Upper lobe of right lung (tissue), 1 donor: ENCODE results near the gene NPB. TPM values are rescaled to one million over a fixed set of nuclear protein-coding genes. Genes with fewer than 3 reads are reported as not detected.

ENCODE experiments used
- ATAC-seq: fragments of 200-7000 bp; cut with Tn5 transposase; one replicate; pipeline ENCODE4 v1.9.1; 2020; ENCODE audit warnings: mild to moderate bottlenecking, moderate library complexity
- DNase-seq: peaks from one replicate; pipeline ENCODE4 v3.0.0-alpha.2; 2020
- H3K27ac ChIP-seq: fragments of 200-600 bp; one replicate; pipeline ENCODE4 v1.8.0; 2022
- H3K27me3 ChIP-seq: fragments of 200-600 bp; one replicate; pipeline ENCODE4 v1.8.0; 2022; ENCODE audit warnings: mild to moderate bottlenecking
- H3K36me3 ChIP-seq: fragments of 200-600 bp; one replicate; pipeline ENCODE4 v1.8.0; 2022
- H3K4me1 ChIP-seq: fragments of 200-600 bp; one replicate; pipeline ENCODE4 v1.8.0; 2022
- H3K4me3 ChIP-seq: fragments of 200-600 bp; one replicate; pipeline ENCODE4 v1.8.0; 2022; ENCODE audit warnings: mild to moderate bottlenecking
- H3K9me3 ChIP-seq: fragments of 200-600 bp; one replicate; pipeline ENCODE4 v1.8.0; 2022
- intact Hi-C: fragments of 100-400 bp; cut with DNase I; formaldehyde crosslinking; loops from one replicate; pipeline ENCODE4 v1.11.0; 2022
- total RNA-seq: library from RNA; stranded (reverse); fragmentation: NEBNext Ultra II Directional; extraction: Animal tissue kit (Norgen Biotek cat#: 25700); gene quantifications from one replicate; pipeline ENCODE4 v1.2.1, GENCODE V29; 2021
- TF ChIP-seq, protein P1 (sequence below): fragments of 200-600 bp; IDR thresholded peaks from one replicate; pipeline ENCODE4 v1.8.0; 2022; ENCODE audit warnings: antibody characterized with exemption
- donor health status: DM: no; HTN: yes; CAD: no; lungs with severe emphysema.

The NPB gene
- total RNA-seq, 1 donor from 2014 or later = 0.55 TPM

DNA sequence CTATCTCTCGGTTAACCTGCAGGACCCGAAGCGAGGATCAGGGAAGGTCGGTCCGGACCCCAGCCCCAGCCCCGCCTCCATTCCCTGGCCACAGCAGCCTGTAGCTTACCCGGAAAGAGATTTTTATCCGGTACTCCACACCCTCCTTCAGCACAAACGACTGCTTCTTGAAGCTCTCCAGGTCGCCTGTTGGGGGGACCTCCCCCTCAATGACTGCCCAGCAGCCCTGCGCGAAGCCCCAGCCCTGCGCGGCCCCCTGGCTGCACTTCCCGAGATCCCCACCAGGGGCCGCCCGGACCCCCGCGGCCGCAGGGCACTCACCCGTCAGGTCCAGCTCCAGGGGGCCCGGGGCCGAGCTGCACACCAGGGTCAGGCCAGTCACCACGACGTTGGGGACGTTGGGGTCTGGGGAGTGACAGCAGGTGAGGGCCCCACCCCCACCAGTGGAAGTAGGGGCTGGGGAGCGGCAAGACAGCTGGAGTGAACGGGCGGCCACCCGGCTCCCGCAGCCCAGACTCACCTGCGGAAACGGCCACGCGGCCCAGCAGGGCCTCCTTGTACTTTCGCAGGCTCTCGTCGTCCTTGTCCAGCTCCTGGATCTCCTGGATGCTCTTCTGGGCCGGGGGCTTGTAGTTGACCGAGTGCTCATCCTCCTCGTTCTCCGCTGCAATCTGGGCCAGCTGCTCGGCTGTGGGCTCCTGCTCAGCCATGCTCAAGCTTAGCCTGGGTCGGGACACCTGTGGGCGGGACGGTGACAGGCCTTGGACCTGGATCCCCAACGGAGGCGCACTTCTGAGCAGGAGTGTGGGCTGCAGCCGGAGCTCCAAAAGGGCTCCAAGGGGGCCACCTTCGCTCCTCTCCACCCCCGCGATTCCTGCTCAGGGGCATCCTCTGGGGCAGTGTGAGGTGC is 32.6 kb upstream of the NPB start:
- DNase-seq (peak; percentile 70), ATAC-seq (peak; percentile 4)
- H3K36me3 ChIP-seq = peaks cover 19% of the 10 kb centered on the region
- intact Hi-C loops = no loop called here
- H3K9me3 ChIP-seq = no peaks in the 10 kb centered on the region
- H3K4me1 ChIP-seq = peaks cover 43% of the 10 kb centered on the region
- TF ChIP-seq, protein P1, sequence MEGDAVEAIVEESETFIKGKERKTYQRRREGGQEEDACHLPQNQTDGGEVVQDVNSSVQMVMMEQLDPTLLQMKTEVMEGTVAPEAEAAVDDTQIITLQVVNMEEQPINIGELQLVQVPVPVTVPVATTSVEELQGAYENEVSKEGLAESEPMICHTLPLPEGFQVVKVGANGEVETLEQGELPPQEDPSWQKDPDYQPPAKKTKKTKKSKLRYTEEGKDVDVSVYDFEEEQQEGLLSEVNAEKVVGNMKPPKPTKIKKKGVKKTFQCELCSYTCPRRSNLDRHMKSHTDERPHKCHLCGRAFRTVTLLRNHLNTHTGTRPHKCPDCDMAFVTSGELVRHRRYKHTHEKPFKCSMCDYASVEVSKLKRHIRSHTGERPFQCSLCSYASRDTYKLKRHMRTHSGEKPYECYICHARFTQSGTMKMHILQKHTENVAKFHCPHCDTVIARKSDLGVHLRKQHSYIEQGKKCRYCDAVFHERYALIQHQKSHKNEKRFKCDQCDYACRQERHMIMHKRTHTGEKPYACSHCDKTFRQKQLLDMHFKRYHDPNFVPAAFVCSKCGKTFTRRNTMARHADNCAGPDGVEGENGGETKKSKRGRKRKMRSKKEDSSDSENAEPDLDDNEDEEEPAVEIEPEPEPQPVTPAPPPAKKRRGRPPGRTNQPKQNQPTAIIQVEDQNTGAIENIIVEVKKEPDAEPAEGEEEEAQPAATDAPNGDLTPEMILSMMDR = peak; percentile 89
- H3K4me3 ChIP-seq = peak overlapping the region; percentile 79
- no peaks in the 10 kb centered on the region for H3K27me3 ChIP-seq
- peak overlapping the region; percentile 89 for H3K27ac ChIP-seq

DNA sequence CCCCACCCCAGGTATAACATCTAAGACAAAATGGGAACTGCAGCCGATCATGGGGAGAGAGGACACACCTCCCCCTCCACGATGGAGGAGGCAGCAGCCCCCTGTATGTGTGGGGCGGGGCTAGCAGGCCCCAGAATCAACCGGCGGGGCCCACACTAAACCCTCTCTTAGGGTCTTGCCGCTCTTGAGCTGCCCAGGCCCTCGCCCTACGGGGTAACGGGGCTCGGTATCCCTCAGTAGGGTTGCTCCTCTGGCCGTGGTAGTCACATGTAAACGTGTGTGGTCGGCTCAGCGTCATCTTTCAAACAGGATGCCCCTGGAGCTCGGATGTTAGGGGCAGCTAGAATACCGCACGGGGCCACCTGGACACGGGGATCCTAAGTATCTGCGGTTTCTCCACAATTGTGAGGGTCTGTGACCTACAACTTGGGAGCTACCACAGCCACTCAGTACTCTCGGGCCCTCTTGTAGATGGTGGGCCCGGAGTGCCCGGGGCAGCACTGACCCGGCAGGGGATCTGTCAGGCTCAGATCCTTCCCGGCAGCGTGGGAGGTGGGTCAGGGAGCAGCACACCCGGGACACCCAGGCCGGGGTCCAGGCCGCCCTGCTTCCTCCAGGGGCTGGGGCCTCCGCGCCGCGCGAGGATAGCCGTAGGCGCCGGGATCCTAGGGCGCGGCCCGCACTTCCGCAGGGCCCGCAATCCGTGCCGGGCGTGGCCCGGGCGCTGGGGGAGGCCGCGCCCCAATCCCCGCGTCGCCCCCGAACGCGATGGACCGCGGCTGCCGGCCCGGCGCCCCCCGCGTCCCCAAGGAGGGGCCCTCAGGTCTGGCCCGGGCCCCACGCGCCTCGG is 31.7 kb upstream of the NPB start:
- Histone ChIP-seq H3K4me3 (peak overlapping the region; percentile 79), H3K9me3 (no peaks in the 10 kb centered on the region), H3K4me1 (peaks cover 43% of the 10 kb centered on the region), H3K36me3 (peaks cover 19% of the 10 kb centered on the region), H3K27me3 (no peaks in the 10 kb centered on the region), H3K27ac (peak overlapping the region; percentile 89)
- DNase-seq (peak; percentile 82), ATAC-seq (peak; percentile 29)
- intact Hi-C loops = no loop called here
- TF ChIP-seq, protein P1 = no peak

DNA sequence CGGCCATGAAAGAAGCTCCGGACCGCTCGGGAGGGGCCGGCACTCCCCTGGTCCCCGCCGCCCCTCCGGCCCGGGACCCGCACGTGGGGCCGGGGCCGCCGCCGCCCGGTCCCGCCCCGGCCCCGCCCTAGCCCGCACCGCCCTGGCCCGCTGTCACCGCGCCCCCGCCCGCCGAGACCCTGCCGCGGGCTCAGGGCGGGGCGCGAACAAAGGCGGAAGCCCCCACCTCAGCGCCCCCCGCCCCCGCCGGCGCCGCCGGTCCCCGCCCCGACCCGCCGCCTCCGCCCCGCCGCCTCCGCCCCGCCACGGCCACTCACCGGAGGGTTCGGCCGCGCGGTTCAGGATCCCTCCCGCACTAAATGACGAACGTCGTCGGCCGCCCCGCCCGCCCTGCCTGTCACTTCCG is 31.1 kb upstream of the NPB start, which contains the start of gene ARHGDIA:
Gene ARHGDIA, minus strand, starts transcription at position 357 of the 406 bp plus-strand sequence. CDS start 1,407 bp downstream, outside the sequence.
- Histone ChIP-seq H3K4me1 (peaks cover 43% of the 10 kb centered on the region), H3K27me3 (no peaks in the 10 kb centered on the region), H3K27ac (peak within 1 kb of the TSS; percentile 99), H3K9me3 (no peaks in the 10 kb centered on the region), H3K36me3 (peaks cover 19% of the 10 kb centered on the region), H3K4me3 (peak within 1 kb of the TSS; percentile 94)
- TF ChIP-seq, protein P1 = no peak
- DNase-seq = no peak
- ATAC-seq = peak; percentile 3
- intact Hi-C loops = no loop called here

DNA sequence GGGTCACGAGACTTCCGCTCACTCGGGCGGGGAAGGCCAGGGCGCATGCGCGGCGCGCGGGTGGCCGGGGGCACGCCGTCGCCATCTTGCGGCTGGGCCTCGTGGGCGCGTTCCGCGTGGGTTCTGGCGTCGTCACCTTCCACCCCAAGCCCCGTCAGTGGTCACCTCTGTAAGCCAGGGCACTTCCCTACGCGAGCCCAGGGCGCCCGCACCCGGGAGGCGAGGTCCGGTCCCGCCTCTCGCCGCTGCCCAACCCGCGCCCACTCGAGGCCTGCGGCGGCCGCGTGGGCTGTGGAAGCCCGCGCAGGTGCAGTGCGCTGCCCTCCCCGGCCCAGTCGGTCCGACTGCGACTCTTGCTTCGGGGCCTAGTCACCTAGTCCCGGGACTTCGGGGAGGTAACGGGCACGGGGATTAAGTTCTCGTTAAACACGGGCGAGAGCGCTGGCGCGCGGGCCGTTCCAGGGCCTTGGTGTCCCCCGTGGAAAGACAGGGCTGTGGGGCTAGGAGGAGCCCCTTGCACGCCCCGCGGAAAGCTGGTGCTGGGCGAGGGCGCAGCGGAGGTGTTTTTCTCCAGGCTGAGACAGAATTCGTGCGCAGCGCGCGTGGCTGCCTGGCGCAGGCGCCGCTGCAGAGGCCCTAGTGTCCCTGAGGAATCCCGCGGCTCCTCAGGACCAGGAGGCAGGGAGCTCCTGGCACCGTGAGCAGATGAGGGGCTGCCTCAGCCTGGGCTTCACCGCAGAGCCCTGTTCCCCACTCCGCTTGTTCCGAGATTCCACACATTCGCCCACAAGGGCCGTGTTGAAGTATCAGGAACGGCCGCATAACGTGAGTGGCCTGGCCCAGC is 30.4 kb upstream of the NPB start:
- ATAC-seq = peak; percentile 77
- intact Hi-C loops = no loop called here
- TF ChIP-seq, protein P1 = peak; percentile 30

DNA sequence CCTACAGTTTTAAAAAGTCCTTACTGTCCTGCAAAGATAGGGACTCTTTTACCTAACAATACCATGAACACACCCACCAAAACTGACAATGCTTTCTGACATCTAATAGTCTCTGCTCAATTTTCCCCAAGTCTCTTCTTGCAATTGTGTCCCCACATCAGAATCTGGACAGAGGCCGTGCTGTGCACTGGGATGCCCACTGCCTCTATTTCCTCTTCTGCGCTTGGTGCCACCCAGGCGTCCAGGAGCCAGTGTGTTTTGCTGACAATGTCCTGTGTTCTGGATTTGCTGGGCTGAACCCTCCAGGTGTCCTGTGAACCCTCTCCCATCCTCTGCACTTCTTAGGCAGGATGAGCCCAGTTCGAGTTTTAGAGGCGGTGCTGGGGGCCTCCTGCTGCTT is 24.5 kb upstream of the NPB start:
- Histone ChIP-seq H3K9me3 (no peaks in the 10 kb centered on the region), H3K4me3 (no peak overlapping the region), H3K4me1 (peaks cover 6% of the 10 kb centered on the region), H3K27ac (no peak overlapping the region), H3K36me3 (peaks cover 25% of the 10 kb centered on the region), H3K27me3 (no peaks in the 10 kb centered on the region)
- ATAC-seq (no peak), DNase-seq (no peak)
- TF ChIP-seq, protein P1 = no peak
- intact Hi-C loops = no loop called here

More for the DNA sequence above, 30.4 kb upstream of the NPB start:
- peak overlapping the region; percentile 94 for H3K4me3 ChIP-seq
- H3K27ac ChIP-seq = peak overlapping the region; percentile 99
- no peaks in the 10 kb centered on the region for H3K27me3 ChIP-seq
- peak; percentile 97 for DNase-seq
- peaks cover 19% of the 10 kb centered on the region for H3K36me3 ChIP-seq
- no peaks in the 10 kb centered on the region for H3K9me3 ChIP-seq
- peaks cover 38% of the 10 kb centered on the region for H3K4me1 ChIP-seq
